HG02642 (cell line): ENCODE results near the gene POU2F3.

Experiments
- ATAC-seq: cut with Tn5 transposase; IDR thresholded peaks from one replicate; pipeline ENCODE4 v1.9.1; 2021; ENCODE audit warnings: mild to moderate bottlenecking; ENCODE audit not compliant: unreplicated experiment, poor library complexity

POU2F3 gene

DNA sequence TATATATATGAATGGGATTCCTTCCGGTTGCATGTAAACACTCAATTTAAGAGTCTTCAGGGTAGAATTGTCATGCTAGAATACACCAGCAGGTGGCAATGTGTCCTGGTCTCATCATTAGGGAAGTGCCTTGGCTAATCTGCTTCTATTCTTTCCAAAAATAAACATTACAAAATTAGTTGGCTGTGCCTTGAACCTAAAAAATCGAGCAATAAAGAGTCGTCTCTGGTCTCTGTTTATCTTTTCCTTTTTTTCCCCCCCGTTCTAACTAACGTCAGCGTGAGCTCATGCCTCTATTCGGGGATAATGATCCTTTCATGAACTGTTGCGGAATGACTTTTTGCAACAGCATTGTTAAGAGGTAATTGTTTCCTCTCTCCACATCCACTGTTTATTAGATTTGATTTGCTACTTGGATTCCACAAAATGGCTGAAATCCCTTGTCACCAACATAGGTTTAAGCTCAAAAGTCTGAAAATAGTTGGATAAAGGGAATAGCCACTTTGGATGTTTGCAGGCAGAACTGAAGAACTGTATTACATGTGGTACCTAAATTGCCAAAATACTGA lies 95.0 kb downstream of the POU2F3 start:
- ATAC-seq, result no peak

DNA sequence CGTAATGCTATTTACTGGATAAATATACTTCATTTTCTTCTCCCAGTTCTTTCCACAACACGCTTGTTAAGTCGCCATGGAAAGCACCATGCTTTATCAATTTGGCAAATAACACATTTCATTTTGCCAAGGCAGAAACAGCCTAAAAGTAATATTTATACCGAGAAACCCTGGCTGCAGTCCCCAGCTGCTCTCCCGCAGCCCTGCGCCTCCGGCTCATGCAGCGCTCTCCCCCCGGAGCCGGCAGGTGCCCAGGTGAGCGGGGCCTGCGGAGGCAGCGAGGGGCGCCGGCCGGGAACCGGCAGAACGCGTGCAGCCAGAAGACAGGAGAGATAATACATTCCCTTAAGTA lies 95.6 kb downstream of the POU2F3 start:
- ATAC-seq, result peak; percentile 23

DNA sequence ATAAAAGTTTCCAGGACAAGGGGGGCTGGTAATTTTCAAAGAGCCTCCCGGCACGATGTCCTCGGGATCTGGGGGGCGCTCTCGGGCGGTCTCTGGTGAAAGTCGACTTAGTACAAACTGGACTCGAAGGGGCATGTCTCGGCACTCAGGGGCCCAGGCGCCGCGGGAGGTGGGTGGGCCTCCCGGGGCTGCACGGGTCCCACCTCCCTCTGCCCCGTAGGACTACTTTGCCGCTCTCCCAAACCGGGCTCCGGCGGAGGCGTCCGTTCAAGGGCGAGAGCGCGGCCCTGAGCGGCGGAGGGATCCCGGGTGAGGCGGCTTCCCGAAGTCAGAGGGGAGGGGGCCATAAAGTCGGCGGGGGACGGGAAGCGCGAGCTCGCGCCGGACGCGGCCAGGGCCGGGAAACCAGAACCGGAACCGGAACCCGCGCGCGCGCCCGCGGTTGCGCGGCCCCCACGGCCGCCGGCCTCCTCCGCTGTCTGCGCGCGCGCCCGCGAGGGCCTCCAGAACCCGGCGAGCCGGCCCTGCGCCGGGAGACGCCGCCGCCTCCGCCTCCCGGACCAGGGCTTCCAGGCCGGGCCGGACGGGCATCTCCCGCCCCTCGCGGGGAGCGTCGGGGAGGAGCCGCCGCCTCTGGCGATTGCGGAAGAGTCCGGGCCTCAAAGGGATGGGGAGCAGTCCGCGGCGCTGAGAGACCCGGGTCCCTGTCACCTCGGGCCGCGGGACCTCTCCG lies 96.1 kb downstream of the POU2F3 start, which contains the start of gene ARHGEF12:
Gene ARHGEF12, plus strand, starts transcription at position 506 of the 733 bp plus-strand sequence. CDS start 831 bp downstream, outside the sequence.
- ATAC-seq, result peak; percentile 64

DNA sequence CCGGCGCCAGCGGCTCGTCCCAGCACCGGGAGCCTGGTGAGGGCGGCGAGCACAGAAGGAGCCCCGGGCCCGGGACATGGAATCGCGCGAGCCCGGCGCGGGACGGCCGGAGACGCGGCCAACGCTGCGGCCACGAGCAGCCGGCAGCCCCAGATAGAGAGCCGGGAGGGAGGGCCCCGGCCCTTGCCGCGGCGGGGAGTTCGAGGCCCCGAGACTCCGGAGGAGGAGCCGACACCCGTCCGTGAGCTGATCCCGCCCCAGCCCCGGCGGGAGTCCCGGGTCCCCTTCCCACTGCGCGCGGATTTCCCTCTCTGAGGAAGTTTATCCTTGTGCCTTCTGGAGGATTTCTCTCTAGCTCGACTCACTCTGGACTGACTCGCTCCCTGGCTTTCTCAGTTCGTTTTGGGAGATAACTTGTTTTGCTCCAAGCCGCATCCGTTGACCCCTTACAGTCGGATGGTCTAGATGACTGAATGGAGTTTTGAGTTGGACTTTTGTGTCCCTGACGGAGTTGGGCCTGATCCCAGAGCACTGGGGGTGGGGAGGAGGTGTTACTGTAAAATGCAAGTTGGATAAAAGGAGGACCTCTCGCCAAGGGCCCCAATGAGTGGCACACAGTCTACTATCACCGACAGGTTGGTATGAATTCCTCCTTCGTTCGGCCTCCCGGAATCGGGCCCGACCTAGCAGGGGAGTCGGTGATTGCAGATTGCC lies 96.9 kb downstream of the POU2F3 start:
- peak; percentile 32 for ATAC-seq

DNA sequence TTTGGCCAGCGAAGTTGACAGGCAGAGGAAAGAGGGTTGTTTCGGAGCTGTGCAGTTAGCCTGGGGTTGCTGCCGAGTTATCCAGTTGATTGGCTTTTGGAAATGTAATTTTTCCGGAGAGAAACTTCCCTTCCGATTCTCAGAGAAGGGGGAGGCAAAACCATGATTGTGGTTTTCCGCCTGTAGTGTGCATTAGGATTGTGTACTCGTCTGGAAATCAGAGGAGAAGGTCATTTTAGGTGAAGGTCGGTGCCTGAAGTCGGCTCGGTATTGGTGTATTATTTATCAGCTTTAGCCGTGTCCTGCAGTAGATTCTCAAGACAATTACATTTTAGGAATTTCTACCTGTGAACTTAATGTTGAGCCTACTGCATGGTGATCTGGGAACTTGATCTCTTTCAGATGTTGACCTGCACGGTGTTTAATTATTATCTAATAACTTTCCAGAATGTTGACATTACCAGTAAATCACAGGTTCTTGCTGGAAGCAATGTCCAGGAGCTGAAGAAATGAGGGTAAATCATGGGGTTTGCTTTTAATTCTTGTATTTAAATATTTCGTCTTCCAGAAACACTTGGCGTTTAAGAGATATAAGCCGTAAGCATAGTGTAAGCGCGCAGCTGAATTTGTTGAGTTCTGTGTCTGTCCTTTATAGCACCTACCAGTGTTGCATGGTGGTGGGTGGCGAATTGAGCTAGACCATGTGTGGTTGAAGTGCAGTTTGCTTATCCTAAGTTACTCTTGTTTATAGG lies 97.6 kb downstream of the POU2F3 start:
- no peak for ATAC-seq

DNA sequence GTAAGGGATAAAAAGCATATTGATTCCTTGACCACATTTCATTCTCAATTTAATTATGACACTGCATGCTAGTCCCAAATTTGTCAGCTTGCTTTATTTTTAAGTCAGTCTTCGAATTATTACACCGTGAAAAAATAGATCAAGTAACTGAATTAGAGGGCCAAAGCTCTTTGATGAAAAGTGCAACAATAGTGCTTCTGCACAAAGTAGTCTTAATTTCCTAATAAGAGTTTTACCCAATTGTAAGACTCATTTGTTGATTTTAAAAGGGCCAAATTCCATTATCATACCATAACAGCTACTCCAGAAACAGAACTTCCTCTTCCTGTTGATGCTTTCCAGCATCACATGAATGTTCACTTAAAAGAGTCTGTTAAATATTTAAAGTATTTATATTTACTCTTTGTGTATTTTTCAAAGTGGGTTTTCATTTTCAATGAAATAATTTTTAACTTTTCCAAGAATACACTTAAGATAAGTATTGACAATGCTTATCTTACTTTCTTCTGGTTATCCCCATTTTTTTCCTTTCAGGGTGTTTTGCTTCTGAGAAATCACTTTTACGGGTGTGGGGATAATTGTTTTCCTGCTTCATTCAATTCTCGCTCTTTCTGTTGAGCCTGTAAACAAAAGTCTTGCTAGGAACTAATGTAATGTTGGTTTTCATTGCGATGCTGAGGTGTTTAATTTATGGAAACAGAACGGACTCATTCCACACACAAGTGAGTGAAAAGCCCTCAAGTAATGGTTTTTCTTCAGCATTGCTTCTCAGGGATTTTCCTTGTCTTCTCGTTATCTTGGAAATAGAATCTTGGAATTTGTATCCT lies 98.4 kb downstream of the POU2F3 start:
- ATAC-seq, result no peak

DNA sequence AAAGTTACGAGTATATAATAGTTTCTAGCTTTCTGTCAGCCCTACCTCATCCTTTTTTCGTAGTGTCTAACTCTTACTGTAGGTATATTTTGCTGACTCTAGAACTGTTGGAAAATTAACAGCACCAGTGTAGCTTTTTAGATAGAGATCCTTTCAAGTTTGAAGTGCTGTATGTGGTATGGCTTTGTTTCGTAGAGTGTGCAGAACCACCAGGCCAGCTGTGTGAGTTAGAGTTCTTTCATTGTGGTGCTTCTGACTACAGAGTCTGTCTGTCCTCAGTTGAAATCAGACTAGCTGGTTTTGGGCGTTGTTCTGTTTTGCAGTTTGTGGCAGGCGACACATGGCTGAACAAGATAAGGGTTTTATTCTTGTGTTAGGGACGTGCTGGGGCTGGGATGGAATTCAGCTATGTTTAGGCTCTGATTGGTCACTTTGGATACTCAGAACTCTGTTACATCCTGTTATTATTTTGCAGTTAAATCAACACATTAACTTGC lies 99.5 kb downstream of the POU2F3 start:
- ATAC-seq, result no peak

DNA sequence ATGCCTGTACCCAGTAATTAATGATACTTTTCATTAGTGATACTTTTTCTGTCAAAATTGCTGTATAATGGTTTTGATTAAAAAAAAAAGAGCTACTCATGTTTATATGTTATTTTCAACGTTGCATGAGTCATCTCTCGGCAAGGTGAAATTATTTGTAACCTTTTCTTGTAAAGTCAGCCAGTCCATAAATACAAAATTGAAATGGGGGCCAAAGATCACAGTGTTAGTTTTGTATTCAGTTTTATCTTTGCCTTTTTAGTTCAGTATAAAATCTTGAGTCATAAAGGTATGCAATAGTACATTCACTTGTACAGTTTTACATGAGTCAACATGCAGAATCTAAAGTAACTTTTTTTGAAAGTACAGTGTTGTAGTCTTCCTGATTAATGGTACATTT lies 100.6 kb downstream of the POU2F3 start:
- ATAC-seq, result no peak

DNA sequence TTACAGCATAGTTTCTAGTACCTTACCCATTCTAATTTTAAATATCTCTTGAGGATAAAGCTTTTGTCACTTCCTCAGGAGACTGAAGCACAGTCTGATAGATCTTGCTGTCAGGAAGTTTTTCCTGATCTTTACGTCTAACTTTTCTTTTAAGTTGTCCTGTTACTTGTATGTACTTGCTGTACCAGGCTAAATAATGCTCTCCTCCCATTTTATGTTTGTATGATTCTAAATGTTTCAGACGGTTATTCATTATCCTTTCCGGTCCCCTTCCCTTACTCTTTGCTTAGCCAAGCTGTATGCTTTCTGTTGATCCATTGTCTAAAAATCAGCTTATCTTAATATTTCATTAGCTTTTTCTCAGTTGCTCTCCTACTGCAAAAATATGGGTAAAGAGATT lies 102.3 kb downstream of the POU2F3 start:
- ATAC-seq, result no peak

DNA sequence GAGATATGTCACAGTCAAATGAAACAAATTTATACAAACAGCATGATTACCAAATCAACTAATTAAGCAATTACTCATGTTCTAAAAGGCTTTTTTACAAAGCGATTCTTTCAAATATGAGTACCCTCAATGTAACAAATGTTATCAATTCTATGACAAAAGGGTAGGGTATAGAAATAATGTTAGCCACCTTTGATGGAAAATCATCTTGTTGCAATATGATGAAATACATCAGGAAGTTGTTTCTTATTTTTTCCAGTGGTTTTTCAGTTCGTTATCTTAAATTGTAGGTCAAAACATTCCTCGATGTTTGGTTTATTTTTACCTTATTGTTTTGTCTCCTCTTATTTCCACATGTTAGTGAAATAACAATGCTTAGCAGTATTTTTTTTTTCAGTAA lies 102.7 kb downstream of the POU2F3 start:
- no peak for ATAC-seq

DNA sequence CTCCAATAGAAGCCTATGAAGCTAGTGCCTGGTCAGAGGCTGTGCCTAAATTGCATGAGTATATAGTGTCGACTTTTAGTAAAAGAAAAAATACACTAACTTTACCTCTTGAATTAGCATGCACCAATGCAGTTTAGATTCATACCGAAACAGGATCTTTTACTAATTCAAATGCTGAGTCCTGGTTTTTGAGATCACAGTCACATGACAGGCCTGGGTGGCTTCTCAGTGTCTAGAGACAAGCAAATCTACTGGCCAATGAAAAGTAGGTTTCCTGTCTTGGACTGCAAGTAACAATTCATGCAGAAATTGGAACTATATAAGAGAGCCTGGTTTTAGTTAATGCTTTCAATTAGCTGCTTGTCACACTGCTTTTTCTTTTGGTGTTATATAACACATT lies 103.5 kb downstream of the POU2F3 start:
- ATAC-seq, result peak; percentile 62

DNA sequence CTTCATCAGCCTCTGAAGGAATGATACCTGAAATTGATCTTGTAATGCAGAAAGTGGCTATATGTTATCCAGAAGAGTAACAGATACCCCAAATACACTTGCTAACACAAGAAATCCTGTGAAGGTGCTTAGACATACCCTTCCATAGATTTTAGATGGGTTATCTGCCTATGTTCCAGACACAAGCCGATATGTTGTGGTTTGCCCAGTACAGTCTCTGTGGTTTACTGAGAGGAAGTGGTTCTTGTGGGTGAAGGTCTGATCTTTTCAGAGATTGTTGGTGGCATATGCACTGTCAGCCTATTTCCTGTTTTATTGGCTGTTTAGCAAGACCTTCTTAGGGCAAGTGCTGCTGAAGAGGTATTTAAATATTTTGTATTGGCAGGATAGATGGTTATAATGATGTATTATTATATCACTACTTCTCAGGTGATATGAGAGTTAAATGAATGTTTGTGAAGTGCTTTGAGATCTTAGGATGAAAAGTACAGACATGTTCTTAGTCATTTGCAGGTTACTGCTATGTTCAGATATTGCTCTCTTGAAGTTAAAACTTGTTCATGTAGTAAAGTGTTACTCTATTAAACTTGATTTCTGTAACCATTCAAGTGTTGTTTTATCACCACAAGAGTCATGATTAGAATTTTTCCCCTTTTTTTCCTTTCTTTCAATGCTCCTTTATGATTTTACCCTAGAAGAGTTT lies 104.5 kb downstream of the POU2F3 start:
- peak; percentile 86 for ATAC-seq

DNA sequence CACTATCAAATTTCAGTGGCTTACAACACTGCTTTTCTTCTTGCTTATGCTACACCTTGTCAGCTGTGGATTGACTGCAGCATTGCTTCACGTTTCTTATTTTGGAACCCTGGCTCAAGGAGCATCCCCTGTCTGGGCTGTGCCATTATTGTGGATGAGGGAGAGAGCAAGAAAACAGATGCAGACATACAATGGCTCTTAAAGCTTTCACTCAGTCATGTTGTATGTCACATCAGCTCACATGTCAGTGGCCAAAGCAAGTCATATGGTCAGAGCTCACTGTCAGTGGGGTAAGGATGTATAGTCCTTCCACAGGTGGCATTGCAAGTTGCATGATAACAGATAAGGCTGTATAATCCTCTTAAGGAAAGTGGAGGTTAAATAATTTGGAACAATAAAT lies 106.3 kb downstream of the POU2F3 start:
- ATAC-seq, result no peak

DNA sequence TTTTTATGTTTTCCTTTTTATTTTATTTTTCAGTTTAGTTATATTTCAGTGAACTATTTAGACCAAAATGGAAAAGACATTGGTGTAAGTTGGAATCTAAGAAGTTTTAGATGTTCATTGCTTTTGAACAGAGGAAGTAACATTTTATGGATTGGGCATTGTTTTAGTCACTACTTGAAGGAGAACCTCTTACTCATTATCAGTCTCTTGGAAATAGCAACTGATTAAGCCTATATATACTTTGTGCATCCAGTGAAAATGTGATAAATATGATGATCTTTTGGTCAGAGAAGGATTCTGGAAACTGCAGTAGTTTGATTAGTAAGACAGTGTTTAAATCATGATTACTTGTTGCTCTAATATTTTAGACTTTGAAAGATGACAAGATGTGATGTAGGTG lies 110.7 kb downstream of the POU2F3 start:
- ATAC-seq, result no peak

DNA sequence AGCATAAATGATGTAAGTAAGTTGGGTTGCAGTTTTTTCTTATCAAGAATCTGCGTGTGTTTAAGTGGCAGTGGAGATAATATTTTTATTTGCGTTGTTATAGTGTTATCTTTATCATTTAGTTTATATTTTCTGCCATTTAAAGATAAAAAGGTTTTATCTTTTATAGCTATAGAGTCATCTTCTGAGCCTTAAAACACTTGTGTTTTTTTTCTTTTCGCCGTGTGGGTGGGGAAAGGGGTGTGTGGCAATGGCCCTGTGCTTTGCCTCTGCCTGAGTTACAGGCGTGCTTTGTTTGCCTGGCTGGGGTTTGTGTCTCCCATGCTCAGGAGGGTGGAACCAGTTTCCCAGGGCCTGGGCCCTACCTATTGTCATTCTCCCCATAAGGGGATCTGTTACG lies 112.5 kb downstream of the POU2F3 start:
- no peak for ATAC-seq

DNA sequence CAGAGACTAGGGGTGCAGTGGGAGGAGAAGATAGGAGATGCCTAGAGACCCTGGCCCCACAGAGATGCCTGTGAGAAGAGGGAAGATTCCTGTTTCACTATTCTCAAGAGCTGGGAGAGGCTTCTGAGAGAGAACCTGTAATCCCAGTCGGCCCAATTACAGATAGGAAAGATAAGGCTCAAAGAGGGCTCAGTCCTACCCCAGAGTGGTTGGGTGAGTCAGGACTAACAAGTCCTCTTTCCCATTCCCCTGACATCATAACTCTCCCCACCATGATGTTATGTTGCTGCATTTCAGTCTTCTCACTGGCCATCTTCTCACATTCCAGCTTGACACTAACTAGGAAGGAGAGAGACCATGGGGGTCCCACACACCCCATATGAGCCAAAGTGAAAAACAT lies 114.1 kb downstream of the POU2F3 start:
- ATAC-seq, result no peak

DNA sequence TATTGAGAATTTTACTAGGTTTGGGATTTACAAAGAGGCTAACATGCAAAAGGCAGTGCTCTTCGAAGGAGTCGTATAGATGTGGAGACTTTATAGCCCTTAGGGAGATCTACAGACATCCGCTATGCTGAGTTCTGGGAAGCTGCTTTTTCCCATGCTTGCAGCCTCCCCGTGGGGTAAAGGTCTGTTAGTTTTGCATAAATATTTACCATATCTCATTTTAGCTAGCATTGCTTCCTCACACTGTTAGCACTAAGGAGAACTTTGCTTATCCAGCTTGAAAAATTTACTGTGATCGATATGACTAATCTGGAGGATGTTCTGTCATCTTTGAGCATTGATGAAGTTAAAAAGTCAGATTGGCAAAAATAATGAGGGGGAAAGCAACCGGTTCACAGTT lies 114.8 kb downstream of the POU2F3 start:
- no peak for ATAC-seq

DNA sequence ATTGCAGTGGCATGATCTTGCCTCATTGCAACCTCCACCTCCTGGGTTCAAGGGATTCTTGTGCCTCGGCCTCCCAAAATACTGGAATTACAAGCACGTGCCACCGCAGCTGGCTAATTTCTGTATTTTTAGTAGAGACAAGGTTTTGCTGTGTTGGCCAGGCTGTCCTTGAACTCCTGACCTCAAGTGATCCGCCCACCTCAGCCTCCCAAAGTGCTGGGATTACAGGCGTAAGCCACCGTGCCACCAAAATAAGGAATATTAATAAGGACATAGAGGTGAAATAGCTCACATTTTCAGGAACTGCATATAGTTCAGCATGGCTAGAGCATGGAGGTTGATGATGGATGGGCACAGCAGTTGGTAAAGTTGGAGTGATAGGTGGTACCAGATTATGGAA lies 117.7 kb downstream of the POU2F3 start:
- no peak for ATAC-seq

DNA sequence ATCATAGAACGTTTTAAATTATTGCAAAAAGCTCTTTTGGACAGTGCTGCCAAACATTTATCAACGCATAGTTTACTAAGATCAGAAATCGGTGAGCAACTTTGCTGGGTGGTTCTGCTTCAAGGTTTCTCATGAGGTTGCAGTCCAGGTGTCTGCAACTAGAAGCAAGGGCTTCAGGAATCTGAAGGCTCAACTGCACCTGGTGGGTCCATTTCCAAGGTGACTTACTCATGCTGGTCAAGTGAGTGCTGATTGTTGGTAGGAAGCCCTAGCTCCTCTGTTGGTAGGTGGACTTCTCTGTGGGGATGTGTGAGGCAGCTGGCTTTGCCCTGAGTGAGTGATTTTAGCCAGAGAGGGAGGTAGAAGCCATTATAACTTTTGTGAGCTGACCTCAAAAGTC lies 118.8 kb downstream of the POU2F3 start:
- ATAC-seq, result no peak
